Retinal pigment epithelial cell (primary cell): ENCODE results near the gene ADARB2.
"Not testable (repeated sequence)": the region's sequence is repeated elsewhere in the genome, so short reads cannot be mapped to it uniquely, and the experiment has no call there.

Source experiments
- DNase-seq: peaks from one replicate; pipeline ENCODE4 v3.0.0-alpha.2; 2010; ENCODE audit warnings: low read depth
- H3K4me3 ChIP-seq: 2 replicates; pipeline ENCODE4 v1.5.1; 2011; ENCODE audit warnings: mild to moderate bottlenecking, low read length, control low read depth, moderate library complexity
- TF ChIP-seq, protein P1 (sequence below): conservative IDR thresholded peaks from 2 replicates; pipeline ENCODE4 v1.5.1; 2011; ENCODE audit warnings: low read depth, low read length, control low read depth, inconsistent platforms

Gene ADARB2

DNA sequence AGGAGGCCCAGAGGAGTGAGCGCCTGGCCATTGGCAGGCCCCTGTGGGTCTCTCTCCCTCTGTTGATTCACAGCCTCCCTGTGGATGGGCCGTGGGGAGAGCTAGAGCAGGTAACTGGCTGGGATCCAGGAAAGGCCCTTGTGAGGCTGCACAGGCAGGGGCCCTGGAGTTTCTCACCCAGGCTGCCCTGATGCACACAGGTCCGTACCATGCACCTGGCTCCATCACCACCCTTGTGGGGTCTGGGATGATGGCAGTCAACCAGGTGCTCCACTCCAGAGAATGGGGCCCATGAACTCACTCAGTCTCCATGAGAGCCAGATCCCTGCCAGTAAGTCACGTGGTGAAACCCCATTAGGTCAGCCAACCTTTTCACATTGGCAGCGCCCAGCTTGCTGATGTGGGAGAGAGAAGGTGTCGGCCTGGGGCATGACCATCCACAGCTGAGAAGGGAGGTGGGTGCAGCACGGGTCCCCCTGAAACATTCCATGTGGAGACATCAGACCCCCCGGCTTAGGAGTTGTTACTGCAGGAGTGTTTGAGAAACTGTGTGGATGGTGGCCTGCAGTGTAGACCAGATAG, 320.8 kb downstream of the ADARB2 start:
- TF ChIP-seq, protein P1, sequence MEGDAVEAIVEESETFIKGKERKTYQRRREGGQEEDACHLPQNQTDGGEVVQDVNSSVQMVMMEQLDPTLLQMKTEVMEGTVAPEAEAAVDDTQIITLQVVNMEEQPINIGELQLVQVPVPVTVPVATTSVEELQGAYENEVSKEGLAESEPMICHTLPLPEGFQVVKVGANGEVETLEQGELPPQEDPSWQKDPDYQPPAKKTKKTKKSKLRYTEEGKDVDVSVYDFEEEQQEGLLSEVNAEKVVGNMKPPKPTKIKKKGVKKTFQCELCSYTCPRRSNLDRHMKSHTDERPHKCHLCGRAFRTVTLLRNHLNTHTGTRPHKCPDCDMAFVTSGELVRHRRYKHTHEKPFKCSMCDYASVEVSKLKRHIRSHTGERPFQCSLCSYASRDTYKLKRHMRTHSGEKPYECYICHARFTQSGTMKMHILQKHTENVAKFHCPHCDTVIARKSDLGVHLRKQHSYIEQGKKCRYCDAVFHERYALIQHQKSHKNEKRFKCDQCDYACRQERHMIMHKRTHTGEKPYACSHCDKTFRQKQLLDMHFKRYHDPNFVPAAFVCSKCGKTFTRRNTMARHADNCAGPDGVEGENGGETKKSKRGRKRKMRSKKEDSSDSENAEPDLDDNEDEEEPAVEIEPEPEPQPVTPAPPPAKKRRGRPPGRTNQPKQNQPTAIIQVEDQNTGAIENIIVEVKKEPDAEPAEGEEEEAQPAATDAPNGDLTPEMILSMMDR, result no peak
- DNase-seq, result no peak

DNA sequence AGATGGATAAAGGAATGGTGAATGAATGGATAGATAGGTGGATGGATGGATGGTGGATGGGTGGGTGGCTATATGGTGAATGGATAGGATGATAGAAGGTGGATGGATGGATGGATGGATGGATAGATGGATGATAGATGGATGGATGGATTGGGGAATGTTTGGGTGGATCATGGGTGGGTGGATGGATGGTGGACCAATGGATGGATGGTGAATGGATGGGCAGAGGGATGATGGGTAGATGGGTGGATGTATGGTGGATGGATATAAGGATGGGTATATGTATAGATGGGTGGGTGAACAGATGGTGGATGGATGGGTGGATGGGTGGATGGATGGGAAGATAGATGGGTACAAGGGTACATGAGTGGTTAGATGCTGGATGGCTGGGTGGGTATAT, 322.4 kb downstream of the ADARB2 start:
- TF ChIP-seq, protein P1, result no peak
- no peak overlapping the region for H3K4me3 ChIP-seq
- no peak for DNase-seq

More for the DNA sequence above, 320.8 kb downstream of the ADARB2 start:
- H3K4me3 ChIP-seq, result no peak overlapping the region

DNA sequence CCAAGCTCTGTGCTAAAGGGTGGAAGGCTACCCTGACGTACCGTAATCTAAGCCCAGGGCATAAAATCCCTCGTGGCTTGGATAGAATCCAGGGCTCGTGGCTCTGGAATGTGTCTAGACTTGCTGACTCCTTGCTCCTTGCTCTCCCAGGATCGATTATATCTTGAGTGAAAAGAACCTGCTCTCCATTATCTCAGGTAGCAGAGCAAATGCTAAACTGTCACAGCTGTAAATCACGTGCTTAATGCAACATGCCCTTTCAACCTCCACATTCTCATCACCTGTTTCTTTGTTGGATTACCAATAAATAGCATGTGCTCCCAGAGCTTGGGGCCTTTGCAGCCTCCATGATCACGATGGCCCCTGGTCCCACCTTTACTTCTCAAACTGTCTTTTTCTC, 323.0 kb downstream of the ADARB2 start:
- not testable (repeated sequence) for DNase-seq, H3K4me3 ChIP-seq

DNA sequence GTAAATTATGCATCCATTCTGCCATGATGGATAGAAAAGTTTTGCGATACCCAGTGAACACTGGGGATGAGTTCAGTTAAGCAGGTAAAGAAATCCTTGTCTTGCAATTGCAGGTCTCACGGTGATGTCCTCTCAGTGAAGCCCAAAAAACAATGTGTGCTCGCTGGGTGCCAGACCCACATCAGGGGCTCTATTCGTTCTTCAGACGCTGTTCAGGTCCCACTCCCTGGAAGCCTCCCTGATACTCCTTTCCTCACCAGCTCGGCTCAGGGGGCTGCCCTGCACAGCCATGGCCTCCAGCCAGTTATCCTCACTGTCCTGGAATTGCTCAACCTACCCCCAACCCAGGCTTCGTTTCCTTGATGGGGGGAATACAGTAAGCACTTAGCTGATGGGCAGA, 323.5 kb downstream of the ADARB2 start:
- no peak overlapping the region for H3K4me3 ChIP-seq
- TF ChIP-seq, protein P1, result no peak
- no peak for DNase-seq

DNA sequence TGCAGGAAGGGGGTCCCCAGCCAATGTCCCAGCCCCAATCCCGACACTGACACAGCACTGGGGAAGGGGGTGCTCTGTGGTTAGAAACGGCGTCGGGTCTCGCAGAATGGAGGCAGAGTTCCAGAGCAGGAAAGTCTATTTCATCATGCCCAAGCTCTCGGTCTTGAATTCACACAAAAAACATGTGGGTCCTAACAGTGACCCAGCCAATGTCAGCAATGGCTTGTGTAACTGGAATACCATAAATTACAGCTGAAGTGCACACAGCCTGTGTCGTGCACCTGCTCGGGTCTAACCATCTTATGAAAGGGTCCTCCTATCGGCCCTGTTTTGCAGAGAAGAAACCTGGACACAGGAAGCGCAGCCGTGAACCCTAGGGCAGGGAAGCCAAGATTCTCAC, 324.1 kb downstream of the ADARB2 start:
- H3K4me3 ChIP-seq, result no peak overlapping the region
- TF ChIP-seq, protein P1, result no peak
- no peak for DNase-seq

DNA sequence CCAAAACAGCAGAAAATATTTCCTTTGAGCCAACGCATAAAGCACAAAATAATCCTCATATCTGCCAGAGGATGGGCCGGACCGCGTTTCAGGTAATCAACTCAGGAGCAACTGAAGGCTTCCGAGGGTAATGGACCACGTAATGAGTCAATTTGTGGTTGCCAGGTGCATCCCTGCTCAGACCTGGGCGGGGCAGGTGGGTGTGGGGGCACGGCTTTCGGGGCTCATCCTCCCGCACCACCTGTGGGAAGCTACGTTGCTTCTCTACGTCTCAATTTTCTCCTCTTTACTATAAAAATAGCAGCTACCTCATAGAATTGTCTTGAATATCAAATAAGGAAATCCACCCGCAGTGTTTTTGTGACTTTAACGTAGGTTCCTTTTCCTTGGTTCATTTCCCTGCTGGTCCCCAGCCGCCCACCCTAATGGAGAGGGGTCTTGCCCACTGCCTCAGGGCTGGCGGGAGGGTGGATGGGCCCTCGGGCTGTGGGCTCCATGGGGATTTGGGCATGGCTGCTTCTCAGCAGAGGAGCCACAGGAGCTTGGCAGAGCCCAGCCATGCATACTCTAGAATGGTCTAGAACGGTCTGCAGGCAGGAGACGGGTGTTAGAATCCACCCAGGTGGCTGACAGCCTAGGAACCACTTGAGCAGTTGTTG, 324.7 kb downstream of the ADARB2 start:
- TF ChIP-seq, protein P1, result no peak

DNA sequence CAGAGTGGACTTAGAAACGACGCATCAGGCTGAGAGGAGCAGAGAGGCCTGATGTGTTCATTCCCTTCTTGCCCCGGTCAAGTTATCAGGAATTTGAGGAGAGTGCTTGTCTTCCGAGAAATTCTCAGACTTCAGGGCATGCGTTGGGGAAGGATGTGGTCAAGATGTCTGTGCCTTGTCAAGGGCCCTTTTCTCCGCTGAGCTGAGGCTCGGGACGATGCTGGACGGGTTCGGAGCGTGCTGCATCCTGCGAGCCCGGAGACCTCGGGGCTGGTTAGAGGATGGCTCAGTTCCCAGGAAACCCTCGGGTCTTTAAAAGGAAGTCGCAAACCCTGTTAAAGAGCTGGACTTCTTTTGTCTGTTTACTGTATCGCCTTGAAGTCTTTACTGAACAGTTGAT, 325.4 kb downstream of the ADARB2 start:
- no peak for DNase-seq
- no peak overlapping the region for H3K4me3 ChIP-seq
- TF ChIP-seq, protein P1, result no peak

More for the DNA sequence above, 324.7 kb downstream of the ADARB2 start:
- no peak for DNase-seq
- H3K4me3 ChIP-seq, result no peak overlapping the region

DNA sequence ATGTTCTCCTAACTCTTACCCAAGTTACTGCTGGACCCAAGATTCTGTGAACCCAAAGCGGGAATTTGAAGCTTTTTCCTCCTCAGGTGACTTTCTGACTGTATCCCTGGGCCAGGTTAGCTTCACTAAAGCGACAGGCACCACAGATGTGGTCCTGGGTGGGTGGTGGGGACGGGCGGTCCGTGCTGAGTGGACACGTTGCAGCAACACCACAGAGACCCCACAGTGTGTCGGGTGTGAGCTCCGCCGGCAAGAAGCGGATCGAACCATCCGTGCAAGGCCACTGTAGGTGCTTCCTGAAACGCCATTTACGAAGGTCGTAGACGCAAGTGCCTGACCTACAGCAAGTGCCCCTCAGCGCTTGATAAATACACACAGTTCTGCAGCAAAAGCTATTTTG, 325.9 kb downstream of the ADARB2 start:
- TF ChIP-seq, protein P1, result no peak
- no peak for DNase-seq
- H3K4me3 ChIP-seq, result no peak overlapping the region
